GM19043 (cell line): ENCODE data around the gene RFTN1.

Source experiments
- ATAC-seq: cut with Tn5 transposase; IDR thresholded peaks from one replicate; pipeline ENCODE4 v1.9.1; 2021; ENCODE audit warnings: low read depth; ENCODE audit not compliant: unreplicated experiment

The RFTN1 gene

GRCh38 chr3:16290007-16290826 is 223.3 kb downstream of the RFTN1 start:
- no peak for ATAC-seq

- no peak for ATAC-seq
These were observed 224.2 kb downstream of the RFTN1 start for GRCh38 chr3:16289144-16289889.

GRCh38 chr3:16288664-16289063 is 224.8 kb downstream of the RFTN1 start:
- ATAC-seq: no peak

GRCh38 chr3:16286751-16287543 is 226.6 kb downstream of the RFTN1 start:
- no peak for ATAC-seq

GRCh38 chr3:16286161-16286560 is 227.3 kb downstream of the RFTN1 start:
- ATAC-seq: peak; percentile 65

GRCh38 chr3:16284633-16285032 is 228.9 kb downstream of the RFTN1 start:
- no peak for ATAC-seq

- ATAC-seq: no peak
These were observed 232.8 kb downstream of the RFTN1 start for GRCh38 chr3:16280671-16281070.

GRCh38 chr3:16279010-16279801 is 234.3 kb downstream of the RFTN1 start:
- no peak for ATAC-seq

GRCh38 chr3:16277471-16277870 is 236.0 kb downstream of the RFTN1 start:
- no peak for ATAC-seq

GRCh38 chr3:16273867-16274266 is 239.6 kb downstream of the RFTN1 start:
- no peak for ATAC-seq

- no peak for ATAC-seq
These were observed 240.9 kb downstream of the RFTN1 start for GRCh38 chr3:16272588-16272987.

- no peak for ATAC-seq
These were observed 242.6 kb downstream of the RFTN1 start for GRCh38 chr3:16270855-16271254.

GRCh38 chr3:16266714-16267113 is 246.8 kb downstream of the RFTN1 start:
- no peak for ATAC-seq
